Measurements from ENCODE around the gene OR56B4.

DNA sequence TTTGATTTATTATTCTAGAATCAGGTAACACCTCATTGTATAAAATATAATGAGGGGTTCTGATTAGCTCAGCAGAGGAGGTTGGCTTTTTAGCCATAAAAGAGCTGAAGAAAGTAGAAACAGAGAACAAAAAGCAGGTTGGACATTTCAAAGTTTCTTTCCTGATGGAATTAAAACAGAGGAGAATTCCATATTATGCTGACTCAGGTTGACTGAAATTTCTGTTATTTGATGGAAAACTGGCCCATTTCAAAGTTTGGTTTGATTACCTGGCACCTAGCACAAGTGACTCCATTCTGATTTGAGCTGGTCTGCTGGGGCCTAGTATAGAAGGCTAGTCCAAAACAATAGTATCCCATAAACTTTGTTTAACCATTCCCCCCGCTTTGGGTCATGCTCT is 24.9 kb downstream of the OR56B4 start:
- TF ChIP-seq, protein P1, sequence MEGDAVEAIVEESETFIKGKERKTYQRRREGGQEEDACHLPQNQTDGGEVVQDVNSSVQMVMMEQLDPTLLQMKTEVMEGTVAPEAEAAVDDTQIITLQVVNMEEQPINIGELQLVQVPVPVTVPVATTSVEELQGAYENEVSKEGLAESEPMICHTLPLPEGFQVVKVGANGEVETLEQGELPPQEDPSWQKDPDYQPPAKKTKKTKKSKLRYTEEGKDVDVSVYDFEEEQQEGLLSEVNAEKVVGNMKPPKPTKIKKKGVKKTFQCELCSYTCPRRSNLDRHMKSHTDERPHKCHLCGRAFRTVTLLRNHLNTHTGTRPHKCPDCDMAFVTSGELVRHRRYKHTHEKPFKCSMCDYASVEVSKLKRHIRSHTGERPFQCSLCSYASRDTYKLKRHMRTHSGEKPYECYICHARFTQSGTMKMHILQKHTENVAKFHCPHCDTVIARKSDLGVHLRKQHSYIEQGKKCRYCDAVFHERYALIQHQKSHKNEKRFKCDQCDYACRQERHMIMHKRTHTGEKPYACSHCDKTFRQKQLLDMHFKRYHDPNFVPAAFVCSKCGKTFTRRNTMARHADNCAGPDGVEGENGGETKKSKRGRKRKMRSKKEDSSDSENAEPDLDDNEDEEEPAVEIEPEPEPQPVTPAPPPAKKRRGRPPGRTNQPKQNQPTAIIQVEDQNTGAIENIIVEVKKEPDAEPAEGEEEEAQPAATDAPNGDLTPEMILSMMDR (IDR thresholded peaks at IDR 0.05; ENCODE audit: poor library complexity, severe bottlenecking), result no peak
- TF ChIP-seq EP300 (conservative IDR thresholded peaks at IDR 0.05; ENCODE audit: poor library complexity, severe bottlenecking) (no peak), POLR2AphosphoS5 (IDR thresholded peaks at IDR 0.05) (no peak)
- TF ChIP-seq, protein P2, sequence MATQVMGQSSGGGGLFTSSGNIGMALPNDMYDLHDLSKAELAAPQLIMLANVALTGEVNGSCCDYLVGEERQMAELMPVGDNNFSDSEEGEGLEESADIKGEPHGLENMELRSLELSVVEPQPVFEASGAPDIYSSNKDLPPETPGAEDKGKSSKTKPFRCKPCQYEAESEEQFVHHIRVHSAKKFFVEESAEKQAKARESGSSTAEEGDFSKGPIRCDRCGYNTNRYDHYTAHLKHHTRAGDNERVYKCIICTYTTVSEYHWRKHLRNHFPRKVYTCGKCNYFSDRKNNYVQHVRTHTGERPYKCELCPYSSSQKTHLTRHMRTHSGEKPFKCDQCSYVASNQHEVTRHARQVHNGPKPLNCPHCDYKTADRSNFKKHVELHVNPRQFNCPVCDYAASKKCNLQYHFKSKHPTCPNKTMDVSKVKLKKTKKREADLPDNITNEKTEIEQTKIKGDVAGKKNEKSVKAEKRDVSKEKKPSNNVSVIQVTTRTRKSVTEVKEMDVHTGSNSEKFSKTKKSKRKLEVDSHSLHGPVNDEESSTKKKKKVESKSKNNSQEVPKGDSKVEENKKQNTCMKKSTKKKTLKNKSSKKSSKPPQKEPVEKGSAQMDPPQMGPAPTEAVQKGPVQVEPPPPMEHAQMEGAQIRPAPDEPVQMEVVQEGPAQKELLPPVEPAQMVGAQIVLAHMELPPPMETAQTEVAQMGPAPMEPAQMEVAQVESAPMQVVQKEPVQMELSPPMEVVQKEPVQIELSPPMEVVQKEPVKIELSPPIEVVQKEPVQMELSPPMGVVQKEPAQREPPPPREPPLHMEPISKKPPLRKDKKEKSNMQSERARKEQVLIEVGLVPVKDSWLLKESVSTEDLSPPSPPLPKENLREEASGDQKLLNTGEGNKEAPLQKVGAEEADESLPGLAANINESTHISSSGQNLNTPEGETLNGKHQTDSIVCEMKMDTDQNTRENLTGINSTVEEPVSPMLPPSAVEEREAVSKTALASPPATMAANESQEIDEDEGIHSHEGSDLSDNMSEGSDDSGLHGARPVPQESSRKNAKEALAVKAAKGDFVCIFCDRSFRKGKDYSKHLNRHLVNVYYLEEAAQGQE (IDR thresholded peaks at IDR 0.05; ENCODE audit: borderline replicate concordance), result no peak

All from neural cell (in vitro differentiated cells).